ENCODE measurements around the gene GADD45G.

Gene GADD45G

GRCh38 chr9:89609426-89610006 is 4.7 kb downstream of the GADD45G start:
- no peak for DNase-seq (ENCODE audit: low spot score)

- DNase-seq (ENCODE audit: low spot score) = no peak
These were observed 5.6 kb downstream of the GADD45G start for GRCh38 chr9:89610391-89610925.

DNA sequence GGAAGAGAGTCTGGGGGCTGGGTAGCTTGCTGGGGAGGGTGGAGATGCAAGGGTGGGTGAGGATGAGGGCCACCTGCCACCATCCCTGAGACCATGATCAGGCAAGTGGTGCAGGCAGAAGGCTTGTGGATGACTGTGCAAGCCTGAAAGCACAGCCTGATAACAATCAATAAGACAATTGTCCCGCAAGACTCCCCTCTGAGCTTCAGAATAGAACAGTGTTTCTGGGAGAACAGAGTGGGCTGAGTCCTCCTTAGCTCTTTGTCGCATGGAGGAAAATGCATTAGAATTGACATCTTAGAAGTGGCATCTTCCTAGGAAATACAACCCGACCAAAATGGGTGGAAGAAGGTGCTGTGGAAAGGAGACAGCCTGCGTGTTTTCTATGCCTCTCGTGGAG is 6.6 kb downstream of the GADD45G start:
- DNase-seq (ENCODE audit: low spot score) = no peak

DNA sequence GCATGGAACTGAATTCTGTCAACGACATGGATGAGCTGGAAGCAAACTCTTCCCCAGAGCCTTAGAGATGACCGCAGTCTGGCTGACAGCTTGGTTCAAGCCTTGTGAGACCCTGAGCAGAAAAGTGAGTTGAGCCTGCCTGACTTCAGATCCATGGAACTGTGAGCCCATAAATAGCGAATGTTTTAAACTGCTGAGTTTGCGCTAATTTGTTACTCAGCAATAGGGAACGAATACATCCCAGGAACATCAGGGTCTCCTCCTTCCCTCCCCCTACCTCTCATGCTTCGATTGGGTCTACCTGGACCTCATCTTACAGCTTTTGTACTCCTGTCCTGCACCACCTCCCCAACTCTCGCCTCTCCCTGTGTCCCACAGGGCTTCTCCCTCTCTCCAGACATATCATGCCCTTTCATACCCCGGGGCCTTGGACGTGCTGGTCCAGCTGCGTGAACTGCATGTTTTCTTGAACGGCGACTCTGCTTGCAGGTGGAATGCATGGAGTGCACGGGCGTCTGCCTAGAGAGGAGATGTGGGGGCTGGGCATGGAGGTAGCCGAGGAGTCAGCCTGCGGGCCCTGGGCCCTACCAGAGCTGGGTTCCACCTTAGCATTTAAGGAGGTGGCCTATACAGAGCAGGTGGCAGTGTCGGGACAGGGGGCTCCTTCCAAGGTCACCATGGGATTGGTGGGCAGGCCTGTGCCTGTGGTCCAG is 7.9 kb downstream of the GADD45G start:
- no peak for DNase-seq (ENCODE audit: low spot score)

DNA sequence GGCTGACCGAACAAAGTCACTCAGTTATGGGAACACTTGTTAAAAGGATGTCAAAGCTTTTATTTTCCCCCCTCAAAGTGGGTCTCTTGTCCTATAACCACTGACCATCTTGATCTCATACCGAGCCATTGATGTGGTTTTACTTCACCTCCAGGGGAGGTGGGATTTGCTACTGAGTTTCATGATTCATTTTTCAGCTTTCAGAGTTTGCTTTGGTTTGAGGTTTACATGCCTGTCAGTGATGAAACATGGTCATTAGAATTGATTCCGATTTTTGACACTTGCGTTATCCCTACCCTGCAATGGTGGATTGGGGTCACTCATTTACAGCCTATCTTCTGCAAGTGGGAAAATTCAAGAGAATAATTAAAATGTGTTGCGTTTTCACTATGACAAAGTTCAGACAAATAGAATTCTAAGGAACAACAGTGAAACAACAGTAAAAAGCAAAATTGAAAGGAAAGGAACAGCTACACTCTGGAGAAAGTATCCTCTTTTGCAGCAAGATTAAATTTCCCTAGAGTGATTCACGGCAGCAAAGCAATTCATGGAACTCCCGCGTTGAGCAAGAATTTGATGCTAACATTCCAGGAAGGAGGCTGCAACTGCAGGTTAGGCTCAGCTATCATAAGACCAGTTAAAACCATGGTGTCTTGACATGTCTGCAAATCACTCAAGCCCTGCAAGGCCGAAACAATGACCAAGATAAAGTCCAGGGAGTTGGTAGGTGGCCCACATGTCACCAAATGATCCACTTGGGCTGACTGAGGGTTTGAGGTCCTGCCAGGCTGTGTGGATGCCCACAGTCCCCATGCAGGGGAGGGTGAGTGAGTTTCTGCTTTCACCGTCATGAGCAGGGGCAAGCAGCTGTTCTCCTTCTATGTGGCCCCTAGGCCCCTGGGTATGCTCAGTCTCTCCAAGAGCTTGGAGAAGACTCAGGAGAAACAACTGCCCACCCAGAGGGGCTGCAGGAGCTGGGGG is 9.4 kb downstream of the GADD45G start:
- peak; percentile 77 for DNase-seq (ENCODE audit: low spot score)

DNA sequence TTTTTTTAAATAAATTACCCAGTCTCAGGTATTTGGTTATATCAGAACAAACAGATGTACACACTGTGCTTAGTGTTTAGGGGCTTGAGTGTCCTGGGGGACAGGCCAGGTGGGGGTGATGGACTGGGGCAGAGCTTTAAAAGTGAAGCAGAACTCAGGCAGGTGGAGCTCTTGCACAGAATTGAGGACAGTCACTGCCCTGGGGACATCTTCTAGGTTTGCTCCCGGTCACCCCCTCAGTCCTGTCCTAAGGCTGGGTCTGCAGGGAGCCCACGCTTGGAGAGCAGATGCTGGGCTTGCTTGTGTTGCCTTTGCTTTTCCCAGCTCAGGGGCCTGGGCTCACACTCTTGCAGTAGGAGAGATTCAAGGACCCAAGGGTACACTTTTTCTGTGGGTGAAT is 10.8 kb downstream of the GADD45G start:
- DNase-seq (ENCODE audit: low spot score) = no peak

- no peak for DNase-seq (ENCODE audit: low spot score)
These were observed 11.6 kb downstream of the GADD45G start for GRCh38 chr9:89616411-89616810.

DNA sequence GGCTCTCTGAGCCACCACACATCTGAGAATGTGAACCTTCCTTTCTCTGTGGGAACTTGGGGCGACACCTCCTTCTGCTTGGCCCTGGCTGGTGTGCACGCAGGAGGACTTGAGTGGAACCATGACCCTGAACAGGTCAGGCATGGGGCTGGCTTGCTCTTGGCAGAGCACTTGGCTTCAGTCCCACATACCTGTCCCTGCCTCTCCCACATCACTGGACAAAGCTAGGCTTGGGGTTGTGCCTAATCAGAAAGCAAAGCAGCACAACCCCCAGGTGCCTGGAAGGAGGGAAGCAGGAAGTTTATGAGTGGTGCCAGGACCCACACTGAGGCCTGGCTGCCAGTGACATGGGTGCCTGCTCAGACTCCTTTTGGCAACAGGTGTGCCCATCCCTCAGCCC is 13.2 kb downstream of the GADD45G start:
- no peak for DNase-seq (ENCODE audit: low spot score)

DNA sequence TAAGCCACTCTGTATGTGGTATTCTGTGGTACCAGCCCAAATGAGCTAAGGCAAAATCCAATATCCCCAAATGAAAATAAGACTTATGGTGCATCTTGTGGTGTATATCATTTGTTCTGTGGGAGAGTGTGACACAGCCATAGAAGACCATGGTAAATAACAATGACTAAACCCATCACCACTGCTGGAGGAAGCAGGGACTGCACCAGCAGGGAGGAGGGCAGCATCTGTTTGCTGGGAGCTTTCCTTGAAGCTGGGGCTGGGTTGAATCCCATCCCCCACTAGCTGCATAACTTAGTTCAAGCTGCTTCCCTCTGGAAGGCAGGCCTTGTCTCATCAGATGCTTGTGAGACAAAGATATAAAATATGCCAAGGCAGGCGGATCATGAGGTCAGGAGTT is 14.2 kb downstream of the GADD45G start:
- DNase-seq (ENCODE audit: low spot score) = no peak

DNA sequence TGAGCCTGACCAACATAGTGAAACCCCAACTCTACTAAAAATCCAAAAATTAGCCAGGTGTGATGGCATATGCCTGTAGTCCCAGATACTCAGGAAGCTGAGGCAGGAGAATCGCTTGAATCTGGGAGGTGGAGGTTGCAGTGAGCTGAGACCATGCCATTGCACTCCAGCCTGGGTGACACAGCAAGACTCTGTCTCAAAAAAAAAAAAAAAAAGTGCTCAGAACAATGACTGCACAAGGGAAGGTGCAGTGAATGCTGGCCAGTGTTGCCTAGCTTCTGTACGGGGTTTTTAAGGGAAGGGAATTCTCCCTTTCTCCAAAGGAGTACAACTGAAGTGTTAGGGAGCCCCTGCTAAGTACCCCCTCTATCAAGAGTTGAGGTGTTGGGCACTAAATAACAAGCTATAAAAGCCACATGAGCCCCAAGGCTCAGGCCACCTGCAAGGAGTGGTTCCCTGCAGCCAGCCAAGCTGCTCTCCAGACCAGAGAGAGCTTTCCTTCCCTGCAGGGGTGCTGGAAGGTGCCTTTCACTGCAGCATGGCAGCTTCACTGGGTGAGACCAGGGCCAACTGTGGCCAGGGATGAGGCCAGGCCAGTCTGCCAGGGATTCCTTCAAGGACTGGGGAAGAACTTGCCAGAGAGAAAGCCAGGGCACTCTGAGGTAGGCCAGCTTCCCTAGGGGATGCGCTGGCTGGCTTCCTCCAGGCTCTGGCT is 14.8 kb downstream of the GADD45G start:
- DNase-seq (ENCODE audit: low spot score) = no peak

DNA sequence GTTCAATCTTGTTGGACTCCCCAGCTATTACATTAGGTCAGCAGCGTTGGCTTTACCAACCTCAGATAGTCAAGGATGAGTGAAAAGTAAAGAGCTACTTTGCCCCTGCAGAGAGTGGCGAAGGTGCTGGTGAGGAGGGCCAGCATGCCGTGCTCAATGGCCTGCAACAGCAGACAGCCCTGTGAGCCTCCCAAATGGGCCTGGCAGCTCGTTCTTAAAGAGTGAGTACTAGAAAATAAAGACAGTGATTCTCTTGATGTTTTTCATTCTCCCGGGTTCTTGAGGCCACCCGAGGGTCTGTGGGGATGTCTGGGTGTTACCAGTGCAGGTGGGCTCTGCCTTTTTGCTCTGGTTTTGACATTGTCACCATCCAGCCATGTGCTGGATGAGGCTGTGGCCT is 16.2 kb downstream of the GADD45G start:
- DNase-seq (ENCODE audit: low spot score) = no peak

GRCh38 chr9:89621676-89622075 is 16.9 kb downstream of the GADD45G start:
- DNase-seq (ENCODE audit: low spot score) = no peak

GRCh38 chr9:89622933-89623861 is 18.4 kb downstream of the GADD45G start:
- no peak for DNase-seq (ENCODE audit: low spot score)

DNA sequence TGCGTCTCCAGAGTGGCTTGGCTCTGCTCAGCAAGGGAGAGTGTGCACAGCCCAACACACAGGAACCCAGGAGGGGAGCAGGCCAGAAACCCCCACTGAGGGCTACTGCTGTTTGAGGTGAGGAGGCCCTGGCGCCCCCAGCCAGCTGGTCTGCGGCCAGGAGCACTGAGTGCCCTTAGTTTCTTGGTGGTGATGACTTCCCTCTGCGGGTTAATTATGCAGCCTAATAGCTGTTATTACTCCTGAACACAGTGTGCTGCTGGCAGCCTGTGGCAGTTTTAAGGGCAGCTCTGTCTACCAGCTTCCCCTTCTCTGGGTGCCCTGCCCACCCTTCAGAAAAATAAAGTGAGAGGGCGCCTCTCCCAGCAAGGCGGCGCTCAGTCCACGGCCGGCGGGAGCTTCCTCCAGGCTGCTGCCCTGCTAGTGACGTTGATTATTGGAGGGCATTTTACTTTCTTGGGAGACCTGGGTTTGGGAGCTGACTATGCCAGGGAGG is 19.2 kb downstream of the GADD45G start:
- no peak for DNase-seq (ENCODE audit: low spot score)

- no peak for DNase-seq (ENCODE audit: low spot score)
These were observed 21.2 kb downstream of the GADD45G start for GRCh38 chr9:89625721-89626687.

DNA sequence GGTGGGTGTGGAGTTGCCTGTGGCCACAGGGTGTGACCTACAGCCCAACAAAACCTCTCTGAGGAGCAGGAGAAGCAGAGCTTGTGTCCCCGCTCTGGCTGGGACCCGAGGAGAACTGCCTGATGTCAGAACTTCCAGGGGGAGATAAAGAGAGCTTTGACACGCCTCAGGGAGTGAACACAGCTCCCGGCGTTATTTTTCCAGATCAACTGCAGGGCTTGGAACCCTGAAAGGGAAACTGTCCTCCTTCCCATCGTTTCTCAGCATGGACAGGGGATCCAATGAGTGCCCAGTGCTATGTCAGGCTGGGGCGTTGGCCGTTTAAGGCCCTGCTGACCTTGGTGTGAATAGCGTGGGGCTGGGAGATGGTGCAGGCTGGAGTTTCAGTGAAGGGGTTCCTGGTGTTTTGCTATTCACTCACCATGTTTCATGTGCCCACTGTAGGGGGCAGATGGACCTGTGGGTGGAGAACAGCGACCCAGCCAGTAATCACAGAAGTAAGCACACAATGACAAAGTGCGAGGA is 22.0 kb downstream of the GADD45G start:
- no peak for DNase-seq (ENCODE audit: low spot score)

- no peak for DNase-seq (ENCODE audit: low spot score)
These were observed 23.8 kb downstream of the GADD45G start for GRCh38 chr9:89628601-89629000.

GRCh38 chr9:89629081-89629976 is 24.5 kb downstream of the GADD45G start:
- DNase-seq (ENCODE audit: low spot score) = no peak

Data from SW480 (cell line).